GM12892 (cell line): ENCODE measurements around the gene SDC1.

Experiments
- POLR2A ChIP-seq: IDR thresholded peaks from 2 replicates; pipeline ENCODE4 v1.6.1; 2011; ENCODE audit warnings: low read depth, low read length, control low read depth
- POLR2AphosphoS5 ChIP-seq: IDR thresholded peaks from 2 replicates; pipeline ENCODE4 v1.6.1; 2011; ENCODE audit warnings: low read depth, low read length, control low read depth
- TAF1 ChIP-seq: IDR thresholded peaks from 2 replicates; pipeline ENCODE4 v1.6.1; 2011; ENCODE audit warnings: low read depth, mild to moderate bottlenecking, control low read depth, low read length, borderline replicate concordance

GRCh38 chr2:20273042-20273441 is 48.1 kb upstream of the SDC1 start:
- TF ChIP-seq POLR2A (no peak), TAF1 (no peak), POLR2AphosphoS5 (no peak)
